22Rv1 (cell line): ENCODE results near the gene CAPN12.

Experiments
- CTCF ChIP-seq: fragments of 450-650 bp; IDR thresholded peaks from 2 replicates; pipeline ENCODE4 v1.5.1; 2017; ENCODE audit warnings: mild to moderate bottlenecking
- ZFX ChIP-seq: fragments of 450-650 bp; IDR thresholded peaks from 2 replicates; pipeline ENCODE4 v1.6.1; 2017; ENCODE audit warnings: antibody characterized with exemption, borderline replicate concordance

DNA sequence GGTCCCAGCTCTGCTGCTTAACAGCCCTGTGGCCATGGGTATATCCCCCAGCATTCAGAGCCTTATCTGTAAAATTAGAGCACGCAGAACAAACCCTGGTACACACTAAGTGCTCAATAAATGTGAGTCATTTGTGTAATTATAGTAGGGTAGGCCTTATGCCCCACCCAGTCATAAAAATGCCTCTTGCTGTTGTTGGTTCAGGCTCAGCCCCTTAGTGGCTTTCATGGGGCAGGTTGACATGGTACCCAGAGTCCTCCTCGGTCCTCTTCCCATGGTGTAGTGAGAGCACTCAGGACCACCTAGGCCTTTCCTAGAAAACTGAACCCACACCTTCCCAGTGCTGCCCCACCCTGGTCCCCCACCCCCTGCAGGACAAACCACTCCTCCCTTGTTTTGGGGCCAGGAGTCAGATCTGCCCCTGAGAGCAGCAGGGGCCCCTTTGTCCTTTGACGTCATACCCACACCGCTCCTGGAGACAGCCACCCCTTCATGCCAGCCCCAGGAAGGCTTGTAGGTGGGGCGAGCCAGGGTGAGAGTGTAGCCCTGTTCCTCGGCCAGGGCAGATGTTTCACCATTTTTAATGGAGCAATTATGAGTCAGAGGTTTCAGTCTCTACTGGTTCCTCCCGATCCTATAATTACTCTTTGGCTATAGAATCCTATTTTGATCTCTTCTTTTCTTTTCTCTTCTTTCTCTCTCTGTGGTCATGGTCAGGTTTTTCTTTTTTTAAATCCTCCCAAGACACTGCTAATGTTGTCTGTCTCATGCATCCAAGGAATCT is 60.0 kb downstream of the CAPN12 start:
- TF ChIP-seq CTCF: no peak
- TF ChIP-seq ZFX: no peak
